Body of pancreas (tissue), 4 donors: Measurements from ENCODE around the gene TTLL5. TPM values are rescaled to one million over a fixed set of nuclear protein-coding genes. Genes with fewer than 3 reads are reported as not detected.

Source experiments
- ATAC-seq: fragments of 150-250 bp; one replicate; pipeline ENCODE4 v1.9.1; 2016
- DNase-seq, 4 donors: peaks; one replicate each; pipeline ENCODE4 v3.0.0-alpha.2; 2019
- H3K27ac ChIP-seq, 4 donors: fragments of 200-600 bp; sonication (generic); 1 replicate in 3 of 4; 2 replicates in 1 of 4; pipeline versions ENCODE4 v1.5.1 to v1.6.1; 2016 to 2019; ENCODE audit warnings: mild to moderate bottlenecking in 1 of 4, mixed read lengths in 1 of 4, moderate library complexity in 1 of 4
- H3K27me3 ChIP-seq, 2 donors: fragments of 200-600 bp; sonication (generic); one replicate each; pipeline ENCODE4 v1.6.0; 2016; ENCODE audit warnings: mild to moderate bottlenecking in 1 of 2
- H3K36me3 ChIP-seq, 2 donors: fragments of 200-600 bp; sonication (generic); replicated peaks in 1 of 2; 2 replicates each; pipeline ENCODE4 v1.5.1; 2016; ENCODE audit warnings: low read depth in 2 of 2; ENCODE audit not compliant: insufficient read depth in 1 of 2
- H3K4me1 ChIP-seq: fragments of 200-600 bp; sonication (generic); one replicate; pipeline ENCODE4 v1.6.0; 2016
- H3K4me3 ChIP-seq, 2 donors: fragments of 200-600 bp; sonication (generic); 1 replicate in 1 of 2; 2 replicates in 1 of 2; pipeline ENCODE4 v1.5.1; 2016 to 2019
- H3K9me3 ChIP-seq, 3 donors: fragments of 200-600 bp; sonication (generic); 1 replicate in 2 of 3; 2 replicates in 1 of 3; pipeline ENCODE4 v1.5.1; 2016
- POLR2A ChIP-seq, 3 donors: fragments of 450-650 bp; IDR thresholded peaks; one replicate each; pipeline ENCODE4 v1.6.1; 2016; ENCODE audit warnings: antibody characterized with exemption in 3 of 3, mild to moderate bottlenecking in 2 of 3
- WGBS, 2 donors: methylation state at CpG; one replicate each; pipeline ENCODE4 v1.1.5; 2017; 5-methylcytosine and 5-hydroxymethylcytosine counted together
- intact Hi-C: fragments of 100-400 bp; cut with DNase I; formaldehyde crosslinking; loops from one replicate; pipeline ENCODE4 v1.15.1; 2023
- total RNA-seq, 2 donors: library from RNA; depleted of rRNA; stranded (reverse); fragments of >200 nt; gene quantifications; one replicate each; pipeline ENCODE4 v1.1.0, GENCODE V29; 2016
- TF ChIP-seq, protein P1 (sequence below), 7 experiments: fragments of 450-650 bp in 4 of 7; fragments of 200-600 bp in 3 of 7; sonication (generic) in 3 of 7; IDR thresholded peaks; one replicate each; pipeline ENCODE4 v1.5.1; 2016 to 2019; ENCODE audit warnings: antibody characterized with exemption in 7 of 7

Gene TTLL5
- total RNA-seq, 2 donors from 2014 or later = 21.0 to 21.8 TPM

DNA sequence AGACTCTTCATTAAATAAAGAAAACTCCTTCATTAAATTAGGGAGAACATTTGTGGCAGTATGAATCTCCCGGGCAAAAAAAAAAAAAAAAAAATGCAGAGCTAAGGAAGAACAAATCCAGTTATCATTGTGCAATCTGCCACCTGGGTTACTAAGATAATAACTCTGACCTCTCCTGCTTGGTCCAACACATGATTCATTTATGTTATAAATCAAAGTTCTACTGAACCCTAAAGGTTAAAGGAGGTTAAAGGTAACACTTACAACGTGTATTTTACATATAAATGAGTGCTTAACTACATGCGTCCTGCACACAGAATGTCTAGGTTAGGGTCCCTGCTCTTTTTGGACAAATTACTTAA, 316.5 kb downstream of the TTLL5 start:
- Histone ChIP-seq H3K9me3 (no peaks in the 10 kb centered on the region), H3K27me3 (no peaks in the 10 kb centered on the region), H3K36me3 (no peaks in the 10 kb centered on the region), H3K27ac (no peak overlapping the region), H3K4me3 (no peak overlapping the region), H3K4me1 (peaks cover 59% of the 10 kb centered on the region)
- intact Hi-C loops = loop anchor here (5.0 to 10.0 kb wide), 2 partner anchors 70 to 403 kb away; partner anchors contain the start of gene FLVCR2
- DNase-seq (no peak), ATAC-seq (no peak)
- WGBS, 2 donors = 35 to 45% methylated on average over 3 of the region's 3 CpGs
- TF ChIP-seq POLR2A (IDR thresholded peaks at IDR 0.05) = no peak
- TF ChIP-seq, protein P1, sequence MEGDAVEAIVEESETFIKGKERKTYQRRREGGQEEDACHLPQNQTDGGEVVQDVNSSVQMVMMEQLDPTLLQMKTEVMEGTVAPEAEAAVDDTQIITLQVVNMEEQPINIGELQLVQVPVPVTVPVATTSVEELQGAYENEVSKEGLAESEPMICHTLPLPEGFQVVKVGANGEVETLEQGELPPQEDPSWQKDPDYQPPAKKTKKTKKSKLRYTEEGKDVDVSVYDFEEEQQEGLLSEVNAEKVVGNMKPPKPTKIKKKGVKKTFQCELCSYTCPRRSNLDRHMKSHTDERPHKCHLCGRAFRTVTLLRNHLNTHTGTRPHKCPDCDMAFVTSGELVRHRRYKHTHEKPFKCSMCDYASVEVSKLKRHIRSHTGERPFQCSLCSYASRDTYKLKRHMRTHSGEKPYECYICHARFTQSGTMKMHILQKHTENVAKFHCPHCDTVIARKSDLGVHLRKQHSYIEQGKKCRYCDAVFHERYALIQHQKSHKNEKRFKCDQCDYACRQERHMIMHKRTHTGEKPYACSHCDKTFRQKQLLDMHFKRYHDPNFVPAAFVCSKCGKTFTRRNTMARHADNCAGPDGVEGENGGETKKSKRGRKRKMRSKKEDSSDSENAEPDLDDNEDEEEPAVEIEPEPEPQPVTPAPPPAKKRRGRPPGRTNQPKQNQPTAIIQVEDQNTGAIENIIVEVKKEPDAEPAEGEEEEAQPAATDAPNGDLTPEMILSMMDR (IDR thresholded peaks at IDR 0.05) = no peak

DNA sequence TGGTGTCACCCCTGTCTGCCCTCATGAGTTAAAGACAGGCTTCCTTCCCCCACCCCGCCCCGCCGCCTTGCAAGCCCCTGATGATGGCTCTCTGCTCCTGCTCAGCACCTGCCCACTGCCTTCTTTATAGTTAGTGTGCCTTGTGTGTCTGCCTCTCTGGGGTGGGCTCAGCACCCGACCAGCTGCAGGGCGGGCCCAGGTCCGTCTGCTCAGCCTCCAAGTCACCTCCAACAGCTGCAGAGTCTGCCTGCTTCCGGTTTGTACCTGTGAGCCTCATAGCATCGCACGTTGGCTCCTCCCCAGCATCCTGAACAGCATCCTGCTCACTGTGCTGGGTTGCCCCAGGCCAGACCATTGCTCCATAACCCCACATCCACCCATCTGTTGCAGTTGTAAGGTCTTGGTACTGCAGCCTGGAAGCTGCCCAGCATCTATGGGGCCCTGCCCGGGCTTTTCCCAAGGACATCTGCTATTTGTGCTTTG, 317.2 kb downstream of the TTLL5 start:
- Histone ChIP-seq H3K4me3 (no peak overlapping the region), H3K9me3 (no peaks in the 10 kb centered on the region), H3K36me3 (no peaks in the 10 kb centered on the region), H3K27ac (no peak overlapping the region), H3K27me3 (no peaks in the 10 kb centered on the region), H3K4me1 (peaks cover 58% of the 10 kb centered on the region)
- WGBS, 2 donors = 61 to 62% methylated on average over 9 to 10 of the region's 10 CpGs
- no peak for ATAC-seq
- TF ChIP-seq POLR2A (IDR thresholded peaks at IDR 0.05) = no peak
- TF ChIP-seq, protein P1 (IDR thresholded peaks at IDR 0.05) = no peak
- peak in 1 of 4 donors; percentile 9 for DNase-seq
- intact Hi-C loops = loop anchor here (5.0 to 10.0 kb wide), 2 partner anchors 71 to 403 kb away; partner anchors contain the start of gene FLVCR2

DNA sequence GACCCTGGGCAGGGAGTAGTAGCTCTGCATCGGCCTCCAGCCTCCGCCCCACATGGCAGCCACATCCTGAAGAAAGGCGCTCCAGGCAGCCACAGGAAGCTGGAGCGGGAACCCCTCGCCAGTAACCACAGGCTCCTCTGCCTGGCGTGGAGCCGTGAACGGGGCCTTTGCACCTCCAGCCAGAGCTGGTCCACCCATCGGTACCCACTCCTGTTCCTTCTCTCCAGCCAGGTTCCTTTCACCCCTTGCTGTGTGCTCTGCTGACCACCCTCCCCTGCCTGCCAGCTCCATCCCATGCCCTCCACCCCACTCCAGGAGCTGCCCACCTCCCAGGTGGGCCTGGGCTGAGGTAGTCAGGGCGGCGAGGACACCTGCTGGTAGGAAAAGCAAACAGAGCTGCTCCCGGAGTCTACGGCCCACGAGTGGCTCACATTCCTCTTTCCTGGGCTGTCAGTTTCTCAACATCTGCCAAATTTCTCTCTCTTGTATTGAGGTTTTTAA, 318.1 kb downstream of the TTLL5 start:
- no peak for TF ChIP-seq POLR2A (IDR thresholded peaks at IDR 0.05)
- TF ChIP-seq, protein P1 (IDR thresholded peaks at IDR 0.05) = peak in 6 of 7 experiments; percentile 22 to 63 (median 57)
- peaks cover 60% of the 10 kb centered on the region for H3K4me1 ChIP-seq
- H3K36me3 ChIP-seq = no peaks in the 10 kb centered on the region
- H3K4me3 ChIP-seq = no peak overlapping the region
- 30 to 57% methylated on average over 10 to 13 of the region's 14 CpGs for WGBS, 2 donors
- DNase-seq = peak; percentile 29 to 50 (median 41)
- no peak for ATAC-seq
- peak overlapping the region in 1 of 4 donors; percentile 97 for H3K27ac ChIP-seq
- intact Hi-C loops = loop anchor here (5.0 to 10.0 kb wide), 2 partner anchors 72 to 404 kb away; partner anchors contain the start of gene FLVCR2
- H3K9me3 ChIP-seq = no peaks in the 10 kb centered on the region
- no peaks in the 10 kb centered on the region for H3K27me3 ChIP-seq

DNA sequence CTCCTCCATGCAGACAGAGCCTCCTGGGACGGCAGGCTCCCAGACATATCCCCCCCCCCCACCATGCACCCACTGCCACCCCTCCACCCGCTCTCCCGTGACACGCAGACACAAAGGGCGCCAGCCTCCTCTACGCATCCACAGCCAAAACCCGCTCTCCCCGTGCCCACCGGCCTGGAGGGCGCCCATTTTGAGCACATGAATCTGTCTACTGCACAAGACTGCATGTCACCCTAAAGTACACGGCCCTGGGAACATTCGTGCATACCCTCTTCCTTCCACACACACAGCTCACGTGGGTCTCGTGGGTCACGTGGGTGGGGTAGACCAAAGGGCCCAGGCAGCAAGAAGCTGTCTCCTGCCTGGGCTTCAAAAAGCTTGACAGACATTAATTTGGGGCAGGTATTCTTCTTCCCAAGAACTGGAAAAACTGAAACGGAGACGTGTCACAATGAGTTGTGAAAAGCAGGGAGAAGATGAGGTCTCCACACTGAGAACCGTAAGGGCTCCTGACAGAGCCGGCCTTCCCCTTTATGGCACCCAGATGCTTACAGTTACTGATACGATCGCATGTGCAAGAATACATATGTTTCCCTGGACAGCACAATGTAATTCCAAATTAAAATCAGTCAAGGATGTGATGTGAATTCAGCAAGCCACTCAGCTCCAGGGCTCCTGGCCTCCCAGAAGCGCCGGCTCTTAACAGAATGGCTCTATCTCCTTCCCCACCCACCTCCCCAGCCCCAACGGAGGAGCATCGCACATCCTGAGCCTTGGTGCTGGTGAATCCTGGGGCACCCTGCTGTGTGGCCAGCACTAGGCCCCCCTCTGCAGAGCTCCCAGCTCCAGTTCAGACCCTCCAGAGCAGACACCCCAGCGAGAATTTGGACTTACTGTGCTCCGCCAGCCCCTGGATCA, 318.9 kb downstream of the TTLL5 start:
- H3K4me3 ChIP-seq = no peak overlapping the region
- WGBS, 2 donors = 49 to 62% methylated on average over 22 to 27 of the region's 27 CpGs
- ATAC-seq = no peak
- intact Hi-C loops = loop anchor here (5.0 to 10.0 kb wide), 2 partner anchors 73 to 405 kb away; partner anchors contain the start of gene FLVCR2
- no peaks in the 10 kb centered on the region for H3K27me3 ChIP-seq
- H3K4me1 ChIP-seq = peaks cover 68% of the 10 kb centered on the region
- peak overlapping the region in 3 of 4 donors; percentile 28 to 99 (median 97) for H3K27ac ChIP-seq
- DNase-seq = peak in 3 of 4 donors; percentile 16 to 44 (median 42)
- no peaks in the 10 kb centered on the region for H3K9me3 ChIP-seq
- H3K36me3 ChIP-seq = no peaks in the 10 kb centered on the region
- no peak for TF ChIP-seq POLR2A (IDR thresholded peaks at IDR 0.05)
- TF ChIP-seq, protein P1 (IDR thresholded peaks at IDR 0.05) = no peak
